ENCODE measurements around the gene GNA14.

GNA14 gene

GRCh38 chr9:77546376-77546950, 101.7 kb downstream of the GNA14 start:
- Histone ChIP-seq H3K27ac (ENCODE audit: low read depth, low read length) (no peak overlapping the region), H3K4me1 (ENCODE audit: control insufficient read depth in 5 of 5, insufficient read depth in 5 of 5, low read length in 5 of 5) (peaks cover 0 to 8% (median 0%) of the 10 kb centered on the region in 5 donors), H3K27me3 (ENCODE audit: control insufficient read depth in 5 of 5, insufficient read depth in 4 of 5, low read length in 5 of 5) (no peaks in the 10 kb centered on the region)

GRCh38 chr9:77544546-77544945, 103.6 kb downstream of the GNA14 start:
- Histone ChIP-seq H3K4me3 (ENCODE audit: low read depth in 1 of 5, low read length in 5 of 5) (no peak overlapping the region), H3K9ac (ENCODE audit: low read length in 5 of 5) (no peak overlapping the region), H3K27me3 (ENCODE audit: control insufficient read depth in 5 of 5, insufficient read depth in 4 of 5, low read length in 5 of 5) (no peaks in the 10 kb centered on the region), H3K27ac (ENCODE audit: low read depth, low read length) (no peak overlapping the region), H3K36me3 (ENCODE audit: control insufficient read depth in 5 of 5, insufficient read depth in 5 of 5, low read length in 5 of 5) (no peaks in the 10 kb centered on the region), H3K9me3 (ENCODE audit: control insufficient read depth in 5 of 5, low read length in 5 of 5) (peaks cover 3 to 17% (median 10%) of the 10 kb centered on the region in 5 donors), H3K4me1 (ENCODE audit: control insufficient read depth in 5 of 5, insufficient read depth in 5 of 5, low read length in 5 of 5) (peaks cover 0 to 8% (median 0%) of the 10 kb centered on the region in 5 donors)

More at GRCh38 chr9:77546376-77546950, 101.7 kb downstream of the GNA14 start:
- Histone ChIP-seq H3K9me3 (ENCODE audit: control insufficient read depth in 5 of 5, low read length in 5 of 5) (peaks cover 0 to 8% (median 3%) of the 10 kb centered on the region in 5 donors), H3K9ac (ENCODE audit: low read length in 5 of 5) (no peak overlapping the region), H3K4me3 (ENCODE audit: low read depth in 1 of 5, low read length in 5 of 5) (no peak overlapping the region), H3K36me3 (ENCODE audit: control insufficient read depth in 5 of 5, insufficient read depth in 5 of 5, low read length in 5 of 5) (no peaks in the 10 kb centered on the region)

- no peak overlapping the region for H3K27ac ChIP-seq (ENCODE audit: low read depth, low read length)
- peaks cover 0 to 8% (median 0%) of the 10 kb centered on the region in 5 donors for H3K4me1 ChIP-seq (ENCODE audit: control insufficient read depth in 5 of 5, insufficient read depth in 5 of 5, low read length in 5 of 5)
- H3K4me3 ChIP-seq (ENCODE audit: low read depth in 1 of 5, low read length in 5 of 5) = no peak overlapping the region
- H3K27me3 ChIP-seq (ENCODE audit: control insufficient read depth in 5 of 5, insufficient read depth in 4 of 5, low read length in 5 of 5) = no peaks in the 10 kb centered on the region
- peaks cover 3 to 17% (median 10%) of the 10 kb centered on the region in 5 donors for H3K9me3 ChIP-seq (ENCODE audit: control insufficient read depth in 5 of 5, low read length in 5 of 5)
- H3K9ac ChIP-seq (ENCODE audit: low read length in 5 of 5) = no peak overlapping the region
- no peaks in the 10 kb centered on the region for H3K36me3 ChIP-seq (ENCODE audit: control insufficient read depth in 5 of 5, insufficient read depth in 5 of 5, low read length in 5 of 5)
These were observed 104.8 kb downstream of the GNA14 start for GRCh38 chr9:77543131-77543822.

- Histone ChIP-seq H3K27me3 (ENCODE audit: control insufficient read depth in 5 of 5, insufficient read depth in 4 of 5, low read length in 5 of 5) (no peaks in the 10 kb centered on the region), H3K36me3 (ENCODE audit: control insufficient read depth in 5 of 5, insufficient read depth in 5 of 5, low read length in 5 of 5) (no peaks in the 10 kb centered on the region), H3K27ac (ENCODE audit: low read depth, low read length) (no peak overlapping the region), H3K9me3 (ENCODE audit: control insufficient read depth in 5 of 5, low read length in 5 of 5) (peaks cover 3 to 17% (median 10%) of the 10 kb centered on the region in 5 donors), H3K9ac (ENCODE audit: low read length in 5 of 5) (no peak overlapping the region), H3K4me1 (ENCODE audit: control insufficient read depth in 5 of 5, insufficient read depth in 5 of 5, low read length in 5 of 5) (peaks cover 0 to 8% (median 0%) of the 10 kb centered on the region in 5 donors), H3K4me3 (ENCODE audit: low read depth in 1 of 5, low read length in 5 of 5) (no peak overlapping the region)
These were observed 106.5 kb downstream of the GNA14 start for GRCh38 chr9:77541600-77541999.

- no peaks in the 10 kb centered on the region for H3K27me3 ChIP-seq (ENCODE audit: control insufficient read depth in 5 of 5, insufficient read depth in 4 of 5, low read length in 5 of 5)
- H3K9me3 ChIP-seq (ENCODE audit: control insufficient read depth in 5 of 5, low read length in 5 of 5) = peaks cover 3 to 17% (median 10%) of the 10 kb centered on the region in 5 donors
- H3K9ac ChIP-seq (ENCODE audit: low read length in 5 of 5) = no peak overlapping the region
- no peaks in the 10 kb centered on the region for H3K36me3 ChIP-seq (ENCODE audit: control insufficient read depth in 5 of 5, insufficient read depth in 5 of 5, low read length in 5 of 5)
- H3K4me1 ChIP-seq (ENCODE audit: control insufficient read depth in 5 of 5, insufficient read depth in 5 of 5, low read length in 5 of 5) = peaks cover 0 to 8% (median 0%) of the 10 kb centered on the region in 5 donors
- no peak overlapping the region for H3K4me3 ChIP-seq (ENCODE audit: low read depth in 1 of 5, low read length in 5 of 5)
- no peak overlapping the region for H3K27ac ChIP-seq (ENCODE audit: low read depth, low read length)
These were observed 107.1 kb downstream of the GNA14 start for GRCh38 chr9:77541055-77541454.

GRCh38 chr9:77534376-77535057, 113.6 kb downstream of the GNA14 start:
- Histone ChIP-seq H3K27me3 (ENCODE audit: control insufficient read depth in 5 of 5, insufficient read depth in 4 of 5, low read length in 5 of 5) (no peaks in the 10 kb centered on the region), H3K27ac (ENCODE audit: low read depth, low read length) (no peak overlapping the region), H3K4me1 (ENCODE audit: control insufficient read depth in 5 of 5, insufficient read depth in 5 of 5, low read length in 5 of 5) (peaks cover 0 to 5% (median 0%) of the 10 kb centered on the region in 5 donors), H3K9ac (ENCODE audit: low read length in 5 of 5) (no peak overlapping the region), H3K9me3 (ENCODE audit: control insufficient read depth in 5 of 5, low read length in 5 of 5) (no peaks in the 10 kb centered on the region), H3K4me3 (ENCODE audit: low read depth in 1 of 5, low read length in 5 of 5) (no peak overlapping the region), H3K36me3 (ENCODE audit: control insufficient read depth in 5 of 5, insufficient read depth in 5 of 5, low read length in 5 of 5) (no peaks in the 10 kb centered on the region)

- H3K27ac ChIP-seq (ENCODE audit: low read depth, low read length) = no peak overlapping the region
- no peaks in the 10 kb centered on the region for H3K27me3 ChIP-seq (ENCODE audit: control insufficient read depth in 5 of 5, insufficient read depth in 4 of 5, low read length in 5 of 5)
- no peaks in the 10 kb centered on the region for H3K36me3 ChIP-seq (ENCODE audit: control insufficient read depth in 5 of 5, insufficient read depth in 5 of 5, low read length in 5 of 5)
- peaks cover 0 to 5% (median 0%) of the 10 kb centered on the region in 5 donors for H3K4me1 ChIP-seq (ENCODE audit: control insufficient read depth in 5 of 5, insufficient read depth in 5 of 5, low read length in 5 of 5)
- no peak overlapping the region for H3K4me3 ChIP-seq (ENCODE audit: low read depth in 1 of 5, low read length in 5 of 5)
- no peak overlapping the region for H3K9ac ChIP-seq (ENCODE audit: low read length in 5 of 5)
- no peaks in the 10 kb centered on the region for H3K9me3 ChIP-seq (ENCODE audit: control insufficient read depth in 5 of 5, low read length in 5 of 5)
These were observed 114.5 kb downstream of the GNA14 start for GRCh38 chr9:77533671-77534070.

- Histone ChIP-seq H3K27ac (ENCODE audit: low read depth, low read length) (no peak overlapping the region), H3K4me3 (ENCODE audit: low read depth in 1 of 5, low read length in 5 of 5) (no peak overlapping the region), H3K27me3 (ENCODE audit: control insufficient read depth in 5 of 5, insufficient read depth in 4 of 5, low read length in 5 of 5) (no peaks in the 10 kb centered on the region), H3K4me1 (ENCODE audit: control insufficient read depth in 5 of 5, insufficient read depth in 5 of 5, low read length in 5 of 5) (peaks cover 0 to 5% (median 0%) of the 10 kb centered on the region in 5 donors), H3K9me3 (ENCODE audit: control insufficient read depth in 5 of 5, low read length in 5 of 5) (no peaks in the 10 kb centered on the region), H3K9ac (ENCODE audit: low read length in 5 of 5) (no peak overlapping the region), H3K36me3 (ENCODE audit: control insufficient read depth in 5 of 5, insufficient read depth in 5 of 5, low read length in 5 of 5) (no peaks in the 10 kb centered on the region)
These were observed 115.5 kb downstream of the GNA14 start for GRCh38 chr9:77532607-77533006.

- no peaks in the 10 kb centered on the region for H3K27me3 ChIP-seq (ENCODE audit: control insufficient read depth in 5 of 5, insufficient read depth in 4 of 5, low read length in 5 of 5)
- no peak overlapping the region for H3K27ac ChIP-seq (ENCODE audit: low read depth, low read length)
- no peak overlapping the region for H3K4me3 ChIP-seq (ENCODE audit: low read depth in 1 of 5, low read length in 5 of 5)
- no peaks in the 10 kb centered on the region for H3K36me3 ChIP-seq (ENCODE audit: control insufficient read depth in 5 of 5, insufficient read depth in 5 of 5, low read length in 5 of 5)
- no peak overlapping the region for H3K9ac ChIP-seq (ENCODE audit: low read length in 5 of 5)
- H3K4me1 ChIP-seq (ENCODE audit: control insufficient read depth in 5 of 5, insufficient read depth in 5 of 5, low read length in 5 of 5) = peaks cover 0 to 5% (median 0%) of the 10 kb centered on the region in 5 donors
- no peaks in the 10 kb centered on the region for H3K9me3 ChIP-seq (ENCODE audit: control insufficient read depth in 5 of 5, low read length in 5 of 5)
These were observed 116.7 kb downstream of the GNA14 start for GRCh38 chr9:77531400-77531799.

- Histone ChIP-seq H3K4me3 (ENCODE audit: low read depth in 1 of 5, low read length in 5 of 5) (no peak overlapping the region), H3K27ac (ENCODE audit: low read depth, low read length) (no peak overlapping the region), H3K4me1 (ENCODE audit: control insufficient read depth in 5 of 5, insufficient read depth in 5 of 5, low read length in 5 of 5) (peaks cover 0 to 18% (median 11%) of the 10 kb centered on the region in 5 donors), H3K36me3 (ENCODE audit: control insufficient read depth in 5 of 5, insufficient read depth in 5 of 5, low read length in 5 of 5) (no peaks in the 10 kb centered on the region), H3K9ac (ENCODE audit: low read length in 5 of 5) (no peak overlapping the region), H3K27me3 (ENCODE audit: control insufficient read depth in 5 of 5, insufficient read depth in 4 of 5, low read length in 5 of 5) (no peaks in the 10 kb centered on the region), H3K9me3 (ENCODE audit: control insufficient read depth in 5 of 5, low read length in 5 of 5) (no peaks in the 10 kb centered on the region)
These were observed 124.2 kb downstream of the GNA14 start for GRCh38 chr9:77523891-77524290.

Data from subcutaneous abdominal adipose tissue (tissue), 5 donors.